ENCODE measurements around the gene OSBPL6. TPM values are rescaled to one million over a fixed set of nuclear protein-coding genes. Genes with fewer than 3 reads are reported as not detected.

The OSBPL6 gene
- total RNA-seq, 1 experiment from 2014 or later: 2.1 TPM

DNA sequence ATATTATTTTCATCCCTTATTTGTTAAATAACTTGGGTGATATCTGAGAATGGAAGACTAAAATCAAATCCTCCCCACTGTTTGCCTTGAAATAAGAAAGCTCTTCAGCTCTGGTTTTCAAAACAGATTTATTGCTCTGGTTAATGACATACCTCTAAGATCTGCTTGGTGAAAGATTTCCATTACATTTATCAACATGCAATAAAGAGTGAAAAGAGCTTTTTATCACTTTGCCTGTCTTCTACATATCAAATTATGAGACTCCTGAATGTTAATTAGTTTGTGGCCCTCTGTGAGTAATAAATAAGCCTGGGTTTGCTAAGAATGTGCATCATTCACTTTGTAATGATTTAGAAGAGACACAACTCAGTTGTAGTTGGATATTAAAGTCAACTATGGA, 140.9 kb downstream of the OSBPL6 start:
- Histone ChIP-seq H3K27ac (ENCODE audit: low read length) (no peak overlapping the region), H3K4me1 (ENCODE audit: control insufficient read depth, insufficient read depth, low read length) (no peaks in the 10 kb centered on the region; the same call in 1 of the 2 replicates), H3K9me3 (ENCODE audit: control insufficient read depth, insufficient read depth, low read depth, low read length) (no peaks in the 10 kb centered on the region), H3K36me3 (ENCODE audit: control insufficient read depth, insufficient read depth, low read length) (no peaks in the 10 kb centered on the region), H3K4me3 (ENCODE audit: low read depth in 2 of 2, low read length in 2 of 2) (no peak overlapping the region), H3K27me3 (ENCODE audit: control insufficient read depth, insufficient read depth, low read length) (0 out of 2 replicates have a peak, but pooled peaks cover 2% of the 10 kb centered on the region)
- TF ChIP-seq POLR2AphosphoS5 (IDR thresholded peaks at IDR 0.05; ENCODE audit: low read depth, low read length): no peak
- TF ChIP-seq, protein P1, sequence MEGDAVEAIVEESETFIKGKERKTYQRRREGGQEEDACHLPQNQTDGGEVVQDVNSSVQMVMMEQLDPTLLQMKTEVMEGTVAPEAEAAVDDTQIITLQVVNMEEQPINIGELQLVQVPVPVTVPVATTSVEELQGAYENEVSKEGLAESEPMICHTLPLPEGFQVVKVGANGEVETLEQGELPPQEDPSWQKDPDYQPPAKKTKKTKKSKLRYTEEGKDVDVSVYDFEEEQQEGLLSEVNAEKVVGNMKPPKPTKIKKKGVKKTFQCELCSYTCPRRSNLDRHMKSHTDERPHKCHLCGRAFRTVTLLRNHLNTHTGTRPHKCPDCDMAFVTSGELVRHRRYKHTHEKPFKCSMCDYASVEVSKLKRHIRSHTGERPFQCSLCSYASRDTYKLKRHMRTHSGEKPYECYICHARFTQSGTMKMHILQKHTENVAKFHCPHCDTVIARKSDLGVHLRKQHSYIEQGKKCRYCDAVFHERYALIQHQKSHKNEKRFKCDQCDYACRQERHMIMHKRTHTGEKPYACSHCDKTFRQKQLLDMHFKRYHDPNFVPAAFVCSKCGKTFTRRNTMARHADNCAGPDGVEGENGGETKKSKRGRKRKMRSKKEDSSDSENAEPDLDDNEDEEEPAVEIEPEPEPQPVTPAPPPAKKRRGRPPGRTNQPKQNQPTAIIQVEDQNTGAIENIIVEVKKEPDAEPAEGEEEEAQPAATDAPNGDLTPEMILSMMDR (IDR thresholded peaks at IDR 0.05): no peak
- no peak for TF ChIP-seq TCF7L2 (IDR thresholded peaks at IDR 0.05; ENCODE audit: low read depth, low read length)
- TF ChIP-seq SIN3A (IDR thresholded peaks at IDR 0.05; ENCODE audit: borderline replicate concordance, insufficient read depth, low read depth, low read length): no peak
- TF ChIP-seq, protein P2, sequence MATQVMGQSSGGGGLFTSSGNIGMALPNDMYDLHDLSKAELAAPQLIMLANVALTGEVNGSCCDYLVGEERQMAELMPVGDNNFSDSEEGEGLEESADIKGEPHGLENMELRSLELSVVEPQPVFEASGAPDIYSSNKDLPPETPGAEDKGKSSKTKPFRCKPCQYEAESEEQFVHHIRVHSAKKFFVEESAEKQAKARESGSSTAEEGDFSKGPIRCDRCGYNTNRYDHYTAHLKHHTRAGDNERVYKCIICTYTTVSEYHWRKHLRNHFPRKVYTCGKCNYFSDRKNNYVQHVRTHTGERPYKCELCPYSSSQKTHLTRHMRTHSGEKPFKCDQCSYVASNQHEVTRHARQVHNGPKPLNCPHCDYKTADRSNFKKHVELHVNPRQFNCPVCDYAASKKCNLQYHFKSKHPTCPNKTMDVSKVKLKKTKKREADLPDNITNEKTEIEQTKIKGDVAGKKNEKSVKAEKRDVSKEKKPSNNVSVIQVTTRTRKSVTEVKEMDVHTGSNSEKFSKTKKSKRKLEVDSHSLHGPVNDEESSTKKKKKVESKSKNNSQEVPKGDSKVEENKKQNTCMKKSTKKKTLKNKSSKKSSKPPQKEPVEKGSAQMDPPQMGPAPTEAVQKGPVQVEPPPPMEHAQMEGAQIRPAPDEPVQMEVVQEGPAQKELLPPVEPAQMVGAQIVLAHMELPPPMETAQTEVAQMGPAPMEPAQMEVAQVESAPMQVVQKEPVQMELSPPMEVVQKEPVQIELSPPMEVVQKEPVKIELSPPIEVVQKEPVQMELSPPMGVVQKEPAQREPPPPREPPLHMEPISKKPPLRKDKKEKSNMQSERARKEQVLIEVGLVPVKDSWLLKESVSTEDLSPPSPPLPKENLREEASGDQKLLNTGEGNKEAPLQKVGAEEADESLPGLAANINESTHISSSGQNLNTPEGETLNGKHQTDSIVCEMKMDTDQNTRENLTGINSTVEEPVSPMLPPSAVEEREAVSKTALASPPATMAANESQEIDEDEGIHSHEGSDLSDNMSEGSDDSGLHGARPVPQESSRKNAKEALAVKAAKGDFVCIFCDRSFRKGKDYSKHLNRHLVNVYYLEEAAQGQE (IDR thresholded peaks at IDR 0.05; ENCODE audit: insufficient read depth in 1 of 2, low read depth in 2 of 2, low read length in 1 of 2): no peak
- ChIA-PET POLR2A (no interaction called here), CTCF (no interaction called here)
- DNase-seq (ENCODE audit: low read depth, low spot score): no peak
- in situ Hi-C loops (cut with HindIII; ENCODE audit: low pct_unique_long_range_greater_than_20kb, low sequenced_read_pairs): no loop called here
- no peak for ATAC-seq
- no TSS peak for BruUV-seq (replicated peaks)
- intact Hi-C loops (cut with micrococcal nuclease; ENCODE audit: unreplicated experiment): no loop called here

DNA sequence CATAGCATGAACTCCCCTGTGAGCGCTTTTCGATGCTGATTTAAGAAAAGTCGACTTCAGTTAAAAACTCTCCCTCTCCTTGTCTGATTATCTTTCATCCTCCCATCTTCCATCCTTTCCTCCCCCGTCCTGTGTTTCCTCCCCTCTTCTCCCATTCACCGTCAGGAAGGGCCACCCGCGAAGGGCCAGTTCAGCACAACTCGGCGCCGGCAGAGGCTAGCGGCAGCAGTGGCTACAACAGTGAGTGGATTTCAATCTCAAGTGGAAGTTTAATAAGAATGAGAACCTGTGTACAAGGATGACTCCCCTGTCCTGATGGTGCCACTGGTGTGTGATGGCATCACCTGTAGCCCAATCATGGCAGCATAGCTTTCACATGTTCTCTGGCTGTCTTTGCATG, 149.8 kb downstream of the OSBPL6 start:
- TF ChIP-seq, protein P2 (IDR thresholded peaks at IDR 0.05; ENCODE audit: insufficient read depth in 1 of 2, low read depth in 2 of 2, low read length in 1 of 2): no peak
- TF ChIP-seq TCF7L2 (IDR thresholded peaks at IDR 0.05; ENCODE audit: low read depth, low read length) (no peak), SIN3A (IDR thresholded peaks at IDR 0.05; ENCODE audit: borderline replicate concordance, insufficient read depth, low read depth, low read length) (no peak), POLR2AphosphoS5 (IDR thresholded peaks at IDR 0.05; ENCODE audit: low read depth, low read length) (no peak)
- TF ChIP-seq, protein P1 (IDR thresholded peaks at IDR 0.05): no peak
- no peak for DNase-seq (ENCODE audit: low read depth, low spot score)
- CTCF ChIA-PET: no interaction called here
- Histone ChIP-seq H3K27ac (ENCODE audit: low read length) (no peak overlapping the region), H3K9me3 (ENCODE audit: control insufficient read depth, insufficient read depth, low read depth, low read length) (no peaks in the 10 kb centered on the region), H3K36me3 (ENCODE audit: control insufficient read depth, insufficient read depth, low read length) (no peaks in the 10 kb centered on the region), H3K4me1 (ENCODE audit: control insufficient read depth, insufficient read depth, low read length) (no peaks in the 10 kb centered on the region), H3K27me3 (ENCODE audit: control insufficient read depth, insufficient read depth, low read length) (no peaks in the 10 kb centered on the region; the same call in 1 of the 2 replicates), H3K4me3 (ENCODE audit: low read depth in 2 of 2, low read length in 2 of 2) (no peak overlapping the region)
- BruUV-seq (replicated peaks): no TSS peak
- in situ Hi-C loops (cut with HindIII; ENCODE audit: low pct_unique_long_range_greater_than_20kb, low sequenced_read_pairs) (no loop called here), intact Hi-C loops (cut with micrococcal nuclease; ENCODE audit: unreplicated experiment) (no loop called here)
- POLR2A ChIA-PET: interaction anchor here (0.6 kb wide), 1 partner anchor 251 kb away, joined by 13 read pairs; no protein-coding TSS in a partner anchor
- ATAC-seq: no peak

All from Panc1 (cell line).